Lower lobe of right lung (tissue), 2 donors: ENCODE data around the gene KRTAP10-11. TPM values are rescaled to one million over a fixed set of nuclear protein-coding genes. Genes with fewer than 3 reads are reported as not detected.

Source experiments
- ATAC-seq, 2 donors: fragments of 200-7000 bp; cut with Tn5 transposase; one replicate each; pipeline ENCODE4 v1.9.1; 2020 to 2022; ENCODE audit warnings: mild to moderate bottlenecking in 2 of 2, moderate library complexity in 2 of 2
- DNase-seq: peaks from one replicate; pipeline ENCODE4 v3.0.0-alpha.2; 2020
- H3K27ac ChIP-seq: fragments of 200-600 bp; one replicate; pipeline ENCODE4 v1.8.0; 2022
- H3K27me3 ChIP-seq: fragments of 200-600 bp; one replicate; pipeline ENCODE4 v1.8.0; 2022; ENCODE audit warnings: low read depth
- H3K36me3 ChIP-seq: fragments of 200-600 bp; one replicate; pipeline ENCODE4 v1.8.0; 2022; ENCODE audit warnings: mild to moderate bottlenecking
- H3K4me1 ChIP-seq: fragments of 200-600 bp; one replicate; pipeline ENCODE4 v1.8.0; 2022
- H3K4me3 ChIP-seq: fragments of 200-600 bp; one replicate; pipeline ENCODE4 v1.8.0; 2022; ENCODE audit warnings: mild to moderate bottlenecking
- H3K9me3 ChIP-seq: fragments of 200-600 bp; one replicate; pipeline ENCODE4 v1.8.0; 2022
- intact Hi-C: fragments of 100-400 bp; cut with DNase I; formaldehyde crosslinking; loops from one replicate; pipeline ENCODE4 v1.11.0; 2022
- total RNA-seq: library from RNA; stranded (reverse); fragmentation: NEBNext Ultra II Directional; extraction: Animal tissue kit (Norgen Biotek cat#: 25700); gene quantifications from one replicate; pipeline ENCODE4 v1.2.1, GENCODE V29; 2021
- TF ChIP-seq, protein P1 (sequence below): fragments of 200-600 bp; IDR thresholded peaks from one replicate; pipeline ENCODE4 v1.8.0; 2022; ENCODE audit warnings: antibody characterized with exemption, mild to moderate bottlenecking
- donor health status: DM: no; HTN: yes; CAD: no; lungs with severe emphysema.

The KRTAP10-11 gene
- total RNA-seq, 1 donor from 2014 or later = not detected

DNA sequence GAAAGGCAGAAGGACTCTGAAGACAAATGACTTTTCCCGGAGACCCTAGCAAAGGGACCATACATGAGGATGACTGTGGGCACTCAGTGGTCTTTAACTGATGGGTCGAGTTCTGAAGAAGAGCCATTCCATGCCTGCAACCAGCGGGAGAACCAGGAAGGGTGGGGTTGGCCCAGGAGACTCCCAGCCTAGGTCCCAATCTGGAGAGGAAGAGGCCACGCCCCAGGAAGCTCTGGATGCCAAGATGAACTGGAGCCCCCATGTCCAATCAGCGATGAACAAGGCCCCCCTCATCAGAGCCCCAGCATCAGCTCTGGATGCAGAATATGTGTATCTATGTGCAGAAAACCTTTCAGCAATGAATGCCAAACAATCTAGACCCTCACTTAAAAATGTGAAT lies 5.5 kb upstream of the KRTAP10-11 start:
- Histone ChIP-seq H3K36me3 (no peaks in the 10 kb centered on the region), H3K4me3 (no peak overlapping the region), H3K27ac (no peak overlapping the region), H3K27me3 (peaks cover 15% of the 10 kb centered on the region), H3K4me1 (no peaks in the 10 kb centered on the region), H3K9me3 (no peaks in the 10 kb centered on the region)
- no peak for DNase-seq
- ATAC-seq = no peak
- TF ChIP-seq, protein P1, sequence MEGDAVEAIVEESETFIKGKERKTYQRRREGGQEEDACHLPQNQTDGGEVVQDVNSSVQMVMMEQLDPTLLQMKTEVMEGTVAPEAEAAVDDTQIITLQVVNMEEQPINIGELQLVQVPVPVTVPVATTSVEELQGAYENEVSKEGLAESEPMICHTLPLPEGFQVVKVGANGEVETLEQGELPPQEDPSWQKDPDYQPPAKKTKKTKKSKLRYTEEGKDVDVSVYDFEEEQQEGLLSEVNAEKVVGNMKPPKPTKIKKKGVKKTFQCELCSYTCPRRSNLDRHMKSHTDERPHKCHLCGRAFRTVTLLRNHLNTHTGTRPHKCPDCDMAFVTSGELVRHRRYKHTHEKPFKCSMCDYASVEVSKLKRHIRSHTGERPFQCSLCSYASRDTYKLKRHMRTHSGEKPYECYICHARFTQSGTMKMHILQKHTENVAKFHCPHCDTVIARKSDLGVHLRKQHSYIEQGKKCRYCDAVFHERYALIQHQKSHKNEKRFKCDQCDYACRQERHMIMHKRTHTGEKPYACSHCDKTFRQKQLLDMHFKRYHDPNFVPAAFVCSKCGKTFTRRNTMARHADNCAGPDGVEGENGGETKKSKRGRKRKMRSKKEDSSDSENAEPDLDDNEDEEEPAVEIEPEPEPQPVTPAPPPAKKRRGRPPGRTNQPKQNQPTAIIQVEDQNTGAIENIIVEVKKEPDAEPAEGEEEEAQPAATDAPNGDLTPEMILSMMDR = no peak
- intact Hi-C loops = no loop called here

DNA sequence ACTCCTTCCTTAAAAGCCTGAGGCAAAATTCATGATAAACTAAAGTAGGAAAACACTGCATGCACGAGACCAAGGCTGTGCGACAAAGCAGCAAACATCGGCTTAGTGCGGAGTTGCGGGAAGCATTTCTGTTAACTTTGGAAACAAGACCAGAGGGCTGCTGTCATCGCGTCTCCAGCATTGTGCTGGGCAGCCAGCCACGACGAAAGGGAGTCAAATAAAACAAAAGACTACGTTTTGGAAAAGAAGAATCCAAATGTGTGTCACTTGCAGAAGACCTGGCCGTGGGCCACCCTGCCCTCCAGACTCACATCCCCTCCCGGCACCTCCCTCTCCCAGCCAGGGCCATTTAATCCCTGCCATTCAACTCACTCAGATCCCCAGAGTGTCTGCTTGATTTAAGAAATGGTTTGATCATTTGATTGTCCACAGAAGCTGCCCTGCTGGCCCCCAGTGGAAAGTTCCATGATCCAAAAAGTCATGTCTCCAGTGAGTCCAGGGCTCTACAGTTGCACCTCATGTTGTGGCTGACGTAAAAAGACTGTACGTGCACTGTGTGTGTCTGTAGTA lies 2.4 kb upstream of the KRTAP10-11 start:
- Histone ChIP-seq H3K9me3 (no peaks in the 10 kb centered on the region), H3K4me1 (no peaks in the 10 kb centered on the region), H3K4me3 (no peak overlapping the region), H3K36me3 (no peaks in the 10 kb centered on the region), H3K27ac (no peak overlapping the region), H3K27me3 (peaks cover 13% of the 10 kb centered on the region)
- TF ChIP-seq, protein P1 = no peak
- ATAC-seq (no peak), DNase-seq (no peak)
- intact Hi-C loops = no loop called here

DNA sequence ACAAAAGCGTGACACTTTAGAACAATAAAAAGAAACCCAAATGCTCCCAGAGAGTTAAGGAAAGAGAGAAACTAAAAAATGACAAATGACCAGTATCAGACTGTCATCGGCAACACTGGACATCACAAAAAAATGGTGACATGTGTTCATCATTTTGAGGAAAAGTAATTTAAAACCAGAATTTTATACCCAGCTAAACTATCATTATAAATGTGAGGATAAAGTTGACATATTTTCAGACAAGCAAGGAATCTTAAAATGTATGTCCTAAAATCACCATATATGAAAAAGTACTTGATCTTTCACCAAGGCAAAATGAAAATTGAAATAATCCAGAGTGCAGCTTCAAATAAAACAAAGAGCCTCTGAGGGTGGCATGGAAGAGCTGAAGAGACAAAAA lies 1.3 kb upstream of the KRTAP10-11 start:
- Histone ChIP-seq H3K27ac (no peak overlapping the region), H3K9me3 (no peaks in the 10 kb centered on the region), H3K4me1 (no peaks in the 10 kb centered on the region), H3K4me3 (no peak overlapping the region), H3K36me3 (no peaks in the 10 kb centered on the region), H3K27me3 (peaks cover 2% of the 10 kb centered on the region)
- TF ChIP-seq, protein P1 = no peak
- intact Hi-C loops = no loop called here
- ATAC-seq (no peak), DNase-seq (no peak)

DNA sequence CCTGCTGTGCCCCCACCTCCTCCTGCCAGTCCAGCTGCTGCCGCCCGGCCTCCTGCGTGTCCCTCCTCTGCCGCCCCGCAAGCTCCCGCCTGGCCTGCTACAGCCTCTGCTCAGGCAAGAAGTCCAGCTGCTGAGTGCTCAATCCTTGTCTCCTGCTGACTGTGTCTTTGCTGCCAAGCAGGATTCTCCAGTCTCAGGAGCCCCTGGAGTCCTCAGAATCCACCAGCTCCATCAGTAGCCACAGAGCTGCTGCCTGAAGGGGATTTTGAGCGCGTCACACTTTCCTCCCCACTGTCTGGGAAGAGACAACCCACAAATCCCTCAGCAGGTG lies 973 bp downstream of the KRTAP10-11 start:
- H3K4me1 ChIP-seq = no peaks in the 10 kb centered on the region
- ATAC-seq (no peak), DNase-seq (no peak)
- no peaks in the 10 kb centered on the region for H3K36me3 ChIP-seq
- H3K27me3 ChIP-seq = no peaks in the 10 kb centered on the region
- H3K9me3 ChIP-seq = no peaks in the 10 kb centered on the region
- TF ChIP-seq, protein P1 = no peak
- intact Hi-C loops = no loop called here
- H3K27ac ChIP-seq = no peak overlapping the region
- no peak overlapping the region for H3K4me3 ChIP-seq

DNA sequence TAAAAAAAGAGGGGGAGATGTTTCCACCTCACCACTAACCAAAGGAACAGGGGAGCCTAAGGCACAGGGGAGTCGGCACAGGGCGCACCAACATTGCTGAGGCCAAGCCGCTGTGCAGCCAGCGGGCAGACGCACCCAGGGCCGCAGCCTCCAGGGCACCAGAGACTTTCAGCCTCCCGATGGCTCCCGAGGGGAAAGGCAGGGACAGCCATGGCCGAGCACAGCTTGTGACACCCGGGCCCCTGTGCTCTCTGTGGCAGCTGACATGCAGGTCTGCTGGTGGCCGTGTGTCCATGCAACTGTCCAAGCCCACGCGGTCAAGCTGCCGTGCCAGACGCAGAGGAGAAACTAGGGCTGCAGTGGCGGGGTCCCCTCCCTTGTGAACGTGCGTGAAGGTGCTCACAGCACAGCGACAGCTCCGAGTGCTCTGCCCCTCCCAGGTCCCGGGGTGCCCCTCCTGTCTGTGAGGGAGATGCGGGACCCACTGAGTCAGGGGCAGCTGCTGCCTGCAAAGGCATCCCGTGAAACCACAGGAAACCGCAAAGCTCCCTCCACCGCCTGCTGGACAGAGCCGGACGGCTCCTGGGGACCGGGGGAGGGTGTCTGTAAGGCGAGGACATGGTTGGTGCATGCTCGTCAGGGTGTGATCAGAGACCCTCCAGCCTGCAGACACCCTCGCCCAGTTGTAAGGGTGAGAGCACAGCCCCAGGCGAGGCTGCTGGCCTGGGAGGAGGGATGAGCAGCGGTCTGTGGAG lies 2.5 kb downstream of the KRTAP10-11 start:
- H3K27ac ChIP-seq = no peak overlapping the region
- ATAC-seq = no peak

More for the DNA sequence above, 2.5 kb downstream of the KRTAP10-11 start:
- H3K27me3 ChIP-seq = no peaks in the 10 kb centered on the region
- H3K4me3 ChIP-seq = no peak overlapping the region
- no peaks in the 10 kb centered on the region for H3K9me3 ChIP-seq
- no peaks in the 10 kb centered on the region for H3K4me1 ChIP-seq
- TF ChIP-seq, protein P1 = no peak
- intact Hi-C loops = no loop called here
- DNase-seq = no peak
- H3K36me3 ChIP-seq = no peaks in the 10 kb centered on the region
